Duodenal mucosa (tissue), 2 donors: ENCODE results near the gene TMEM158.
A peak's percentile ranks its signal among the peaks of the same experiment; 100 is the strongest.

Experiments used
- H3K27ac ChIP-seq: one replicate; pipeline ENCODE4 v1.7.0; 2013; ENCODE audit warnings: low read depth, low read length
- H3K27me3 ChIP-seq, 2 donors: one replicate each; pipeline ENCODE4 v1.7.0; 2013; ENCODE audit warnings: low read length in 2 of 2, control low read depth in 1 of 2; ENCODE audit not compliant: insufficient read depth in 2 of 2, control insufficient read depth in 1 of 2
- H3K36me3 ChIP-seq, 2 donors: one replicate each; pipeline ENCODE4 v1.7.0; 2013; ENCODE audit warnings: low read length in 2 of 2, control low read depth in 1 of 2; ENCODE audit not compliant: insufficient read depth in 2 of 2, control insufficient read depth in 1 of 2
- H3K4me1 ChIP-seq, 2 donors: one replicate each; pipeline ENCODE4 v1.7.0; 2013; ENCODE audit warnings: low read length in 2 of 2, control low read depth in 1 of 2; ENCODE audit not compliant: insufficient read depth in 2 of 2, control insufficient read depth in 1 of 2
- H3K4me3 ChIP-seq, 2 donors: one replicate each; pipeline ENCODE4 v1.7.0; 2013; ENCODE audit warnings: low read length in 2 of 2, low read depth in 1 of 2
- H3K9ac ChIP-seq, 2 donors: one replicate each; pipeline ENCODE4 v1.7.0; 2013; ENCODE audit warnings: low read length in 2 of 2, low read depth in 1 of 2
- H3K9me3 ChIP-seq, 2 donors: one replicate each; pipeline ENCODE4 v1.7.0; 2013; ENCODE audit warnings: low read length in 2 of 2, control low read depth in 1 of 2; ENCODE audit not compliant: control insufficient read depth in 1 of 2

TMEM158 gene

DNA sequence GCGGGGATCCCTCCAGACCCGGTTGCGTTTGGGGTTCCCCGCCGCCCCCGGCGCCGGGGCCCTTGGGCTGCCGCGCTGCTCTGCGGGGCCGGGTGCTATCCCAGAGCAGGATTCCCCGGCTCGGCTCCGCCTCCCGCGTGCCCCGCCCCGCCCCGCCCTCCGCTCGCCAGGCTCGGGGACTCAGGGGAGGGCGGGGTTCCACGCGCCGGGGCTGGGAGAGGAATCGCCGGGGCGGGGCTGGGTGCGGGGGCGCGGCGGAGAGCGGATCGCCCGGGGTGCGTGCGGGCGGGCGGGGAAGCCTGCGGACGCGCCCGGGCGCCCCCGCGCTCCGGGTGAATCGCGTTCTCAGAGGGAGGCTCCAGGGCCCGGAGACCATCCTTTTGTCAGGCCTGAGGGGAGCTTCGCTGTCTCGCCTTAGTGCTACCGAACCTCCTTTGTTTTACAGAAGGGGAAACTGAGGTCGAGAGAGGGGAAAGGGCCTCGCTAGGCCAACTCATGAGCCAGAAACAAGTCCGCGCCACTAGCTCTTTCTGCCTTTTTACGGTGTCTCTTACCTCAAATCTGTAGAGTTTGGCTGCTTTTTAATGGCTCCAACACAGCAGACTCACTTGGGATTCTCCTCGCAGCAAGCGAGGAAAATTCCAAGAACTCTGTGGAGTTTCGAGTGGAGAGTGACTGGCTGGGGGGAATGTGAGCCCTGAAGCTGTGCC, at the start of gene TMEM158:
TSS of gene TMEM158 (minus strand) at position 82 of the 710 bp plus-strand sequence. CDS start 260 bp downstream, outside the sequence.
- Histone ChIP-seq H3K27me3 (peaks cover 57 to 62% of the 10 kb centered on the region in 2 donors), H3K9ac (no peak within 1 kb of the TSS), H3K27ac (no peak within 1 kb of the TSS)

DNA sequence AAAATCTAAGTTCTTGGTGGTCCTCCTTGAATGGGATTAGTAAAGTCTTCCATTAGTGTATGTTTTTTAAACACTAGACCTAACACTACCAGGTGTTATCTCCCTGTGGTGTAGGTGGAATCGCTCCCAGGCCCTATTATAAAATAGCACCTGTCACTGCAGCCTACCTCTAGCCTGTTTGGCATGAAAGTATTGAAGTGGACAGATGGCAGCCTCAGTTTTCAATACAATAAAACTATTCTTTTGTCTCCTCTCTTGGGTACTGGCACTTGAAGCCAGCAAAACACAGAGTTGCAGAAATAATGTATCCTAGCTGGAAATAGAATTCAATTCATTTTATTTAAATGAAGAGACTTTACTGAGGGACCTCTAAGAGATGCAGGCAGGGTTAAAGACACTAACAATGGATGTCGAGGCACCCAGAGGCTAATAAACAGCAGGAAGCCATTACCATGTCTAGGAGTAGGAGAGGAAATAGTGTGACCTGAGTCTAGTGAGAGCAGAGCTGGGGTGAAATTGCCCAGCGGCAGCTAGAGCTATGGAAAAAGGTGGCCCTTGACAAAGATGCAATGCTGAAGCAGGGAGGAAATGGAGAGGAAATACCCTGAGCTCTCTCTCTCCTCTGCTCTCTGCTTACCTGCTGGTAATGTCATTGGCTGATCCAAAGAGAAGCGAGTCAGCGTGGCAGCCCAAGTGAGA, 49.1 kb upstream of the TMEM158 start:
- H3K27ac ChIP-seq, result no peak overlapping the region
- peaks cover 0 to 6% of the 10 kb centered on the region in 2 donors for H3K9me3 ChIP-seq
- no peaks in the 10 kb centered on the region for H3K36me3 ChIP-seq
- H3K9ac ChIP-seq, result no peak overlapping the region
- no peak overlapping the region for H3K4me3 ChIP-seq
- H3K4me1 ChIP-seq, result no peaks in the 10 kb centered on the region
- H3K27me3 ChIP-seq, result peaks cover 0 to 2% of the 10 kb centered on the region in 2 donors

More for the DNA sequence above, at the start of gene TMEM158:
- no peaks in the 10 kb centered on the region for H3K9me3 ChIP-seq
- peak within 1 kb of the TSS; percentile 55 to 60 for H3K4me3 ChIP-seq
- no peaks in the 10 kb centered on the region for H3K36me3 ChIP-seq
- H3K4me1 ChIP-seq, result peaks cover 0 to 6% of the 10 kb centered on the region in 2 donors

DNA sequence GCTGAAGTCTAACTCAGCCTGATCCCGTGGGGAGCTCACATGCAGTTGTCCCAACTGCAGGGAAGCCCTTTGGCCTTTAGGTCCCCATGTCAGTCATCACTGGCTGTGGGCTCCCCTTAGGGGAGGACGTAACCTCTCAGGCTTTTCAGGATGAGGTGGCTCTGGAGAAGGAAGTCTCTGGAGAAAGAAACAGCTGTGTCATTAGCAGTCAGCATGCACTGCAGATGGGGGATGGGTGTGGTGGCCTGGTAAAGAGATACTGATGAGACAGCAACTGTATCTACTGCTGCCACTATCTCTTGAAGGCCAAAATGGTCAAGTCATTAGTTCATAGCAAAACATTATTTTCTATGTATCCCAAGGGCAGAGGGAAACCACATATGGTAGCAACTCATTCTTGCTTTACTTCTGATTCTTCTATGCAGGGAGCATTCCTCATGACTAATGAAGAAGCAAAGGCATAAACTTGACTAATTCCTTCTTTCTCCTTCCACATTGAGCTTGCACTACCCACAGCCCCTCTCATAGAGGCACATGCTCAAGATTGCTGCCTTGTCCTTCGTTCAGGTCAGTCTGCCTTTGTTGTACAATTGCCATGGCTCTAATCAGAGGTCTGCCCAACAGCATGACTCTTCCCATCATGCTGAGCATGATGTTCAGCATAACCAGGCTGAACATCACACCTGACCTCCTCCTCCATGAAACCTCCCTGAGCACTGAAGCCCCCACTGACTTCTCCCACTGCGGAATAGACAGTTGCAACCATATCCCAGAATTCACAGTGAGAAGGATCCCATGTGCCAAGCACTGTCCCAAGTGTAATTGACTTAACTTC, 47.8 kb upstream of the TMEM158 start:
- Histone ChIP-seq H3K4me3 (no peak overlapping the region), H3K4me1 (no peaks in the 10 kb centered on the region), H3K36me3 (no peaks in the 10 kb centered on the region), H3K27ac (no peak overlapping the region), H3K9me3 (peaks cover 0 to 6% of the 10 kb centered on the region in 2 donors), H3K9ac (no peak overlapping the region), H3K27me3 (peaks cover 0 to 2% of the 10 kb centered on the region in 2 donors)

DNA sequence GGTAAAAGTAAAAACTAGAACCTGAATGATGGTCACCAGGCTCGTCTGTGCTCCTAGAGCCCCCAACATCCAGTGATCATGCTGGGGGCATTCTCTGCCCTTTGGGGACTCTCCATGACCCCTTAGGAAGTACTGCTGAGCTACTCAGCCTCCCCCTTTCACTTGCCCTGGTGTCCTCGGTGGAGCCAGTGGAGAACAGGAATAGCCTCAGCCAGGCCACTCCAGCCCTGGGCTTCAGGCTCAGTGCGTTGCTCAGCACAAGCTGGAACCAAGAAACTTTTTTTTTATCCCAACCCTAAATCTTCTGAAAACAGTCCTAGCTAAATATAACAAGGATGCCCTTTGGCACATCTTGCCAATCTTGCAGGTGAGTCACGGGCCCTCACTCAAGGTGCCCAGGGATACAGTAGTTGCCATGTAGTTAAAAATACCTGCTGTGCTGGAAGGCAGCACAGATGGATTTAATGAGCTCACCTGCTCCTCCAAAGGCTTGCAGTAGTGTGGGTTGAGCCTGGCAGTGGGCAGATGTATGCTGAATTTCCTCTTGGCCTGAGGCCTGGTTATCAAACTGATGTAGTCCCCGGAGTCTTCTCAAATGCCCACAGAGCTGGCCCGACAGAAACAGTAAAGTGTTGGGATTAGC, 46.9 kb upstream of the TMEM158 start:
- Histone ChIP-seq H3K36me3 (no peaks in the 10 kb centered on the region), H3K9me3 (peaks cover 0 to 5% of the 10 kb centered on the region in 2 donors), H3K4me3 (no peak overlapping the region), H3K27me3 (peaks cover 0 to 2% of the 10 kb centered on the region in 2 donors), H3K4me1 (no peaks in the 10 kb centered on the region), H3K27ac (no peak overlapping the region), H3K9ac (no peak overlapping the region)

DNA sequence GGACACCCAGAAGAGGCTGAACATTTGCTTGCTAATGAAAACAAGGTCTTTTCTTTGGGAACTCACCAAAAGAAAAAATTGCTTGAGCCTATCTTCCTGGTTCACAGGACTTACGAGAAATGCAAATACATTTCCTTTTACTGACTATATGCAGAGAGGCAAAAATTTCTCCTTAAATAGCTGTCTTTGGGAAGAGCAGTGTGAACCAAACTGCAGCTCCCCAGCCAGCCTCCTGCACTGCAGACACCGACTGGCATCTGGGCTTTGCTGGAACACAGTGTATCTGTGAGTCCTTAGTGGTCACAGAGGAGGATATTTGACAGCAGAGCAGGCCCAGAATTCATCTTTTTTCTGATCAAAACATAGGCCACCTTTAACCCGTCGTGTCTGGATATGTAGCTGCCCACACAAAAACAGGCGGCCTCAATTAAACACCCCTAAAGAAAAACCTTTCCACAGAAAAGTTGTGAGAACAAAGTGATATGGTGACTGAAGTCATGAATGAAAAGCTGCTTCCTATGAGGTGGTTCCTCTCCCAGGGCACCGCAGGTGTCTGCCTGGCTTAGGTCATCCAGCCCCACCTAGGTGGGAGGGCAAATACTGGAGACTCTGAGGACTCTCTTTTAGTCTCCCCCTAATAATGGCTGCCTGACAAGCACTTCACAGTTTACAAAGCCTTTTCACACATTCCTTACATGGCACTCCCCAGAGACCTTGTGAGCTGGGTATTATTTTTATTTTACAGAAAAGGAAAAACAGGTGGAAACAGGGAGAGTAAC, 46.1 kb upstream of the TMEM158 start:
- no peak overlapping the region for H3K9ac ChIP-seq
- H3K27me3 ChIP-seq, result peaks cover 0 to 2% of the 10 kb centered on the region in 2 donors
- no peak overlapping the region for H3K27ac ChIP-seq
- H3K9me3 ChIP-seq, result no peaks in the 10 kb centered on the region
- H3K4me3 ChIP-seq, result no peak overlapping the region
- H3K36me3 ChIP-seq, result no peaks in the 10 kb centered on the region
- no peaks in the 10 kb centered on the region for H3K4me1 ChIP-seq

DNA sequence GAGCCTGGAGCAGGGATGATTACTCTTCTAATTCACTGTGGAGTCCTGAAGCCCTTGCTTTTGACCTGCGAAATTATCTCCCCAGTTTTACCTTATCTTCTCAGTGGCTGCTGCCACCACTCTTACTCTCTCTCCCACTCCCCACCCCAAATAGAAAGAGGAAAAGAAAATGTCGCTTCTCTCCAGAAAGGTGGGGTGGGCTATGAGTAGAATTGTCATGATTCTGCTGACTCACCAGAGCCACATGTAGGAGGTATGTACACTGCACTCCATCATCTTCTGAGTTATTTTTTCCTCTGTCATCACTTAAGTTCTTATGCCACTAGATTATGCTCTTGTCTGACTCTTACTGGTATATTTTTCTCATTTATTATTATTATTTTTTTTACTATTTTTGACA, 43.9 kb upstream of the TMEM158 start:
- Histone ChIP-seq H3K4me1 (no peaks in the 10 kb centered on the region), H3K9ac (no peak overlapping the region), H3K27ac (no peak overlapping the region), H3K36me3 (no peaks in the 10 kb centered on the region), H3K4me3 (no peak overlapping the region), H3K27me3 (peaks cover 0 to 2% of the 10 kb centered on the region in 2 donors), H3K9me3 (no peaks in the 10 kb centered on the region)

DNA sequence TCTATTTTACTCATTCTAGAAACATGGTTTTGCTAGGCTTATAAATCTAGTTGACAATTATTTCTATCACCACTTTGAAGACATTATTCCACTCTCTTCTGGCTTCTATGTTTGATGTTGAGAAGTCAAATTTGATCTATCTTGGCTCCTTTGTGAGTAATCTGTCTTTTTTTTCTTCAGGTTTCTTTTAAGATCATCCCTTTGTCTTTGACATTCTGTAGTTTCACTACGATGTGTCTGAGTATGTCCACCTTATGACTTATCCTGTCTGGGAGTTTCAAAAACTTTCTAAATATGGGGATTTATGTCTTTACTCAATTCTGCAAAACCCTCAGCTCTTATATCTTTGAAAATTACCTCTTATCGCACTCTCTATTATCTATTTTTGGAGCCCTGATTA, 41.0 kb upstream of the TMEM158 start:
- no peaks in the 10 kb centered on the region for H3K36me3 ChIP-seq
- H3K9ac ChIP-seq, result no peak overlapping the region
- no peaks in the 10 kb centered on the region for H3K27me3 ChIP-seq
- H3K9me3 ChIP-seq, result no peaks in the 10 kb centered on the region
- no peaks in the 10 kb centered on the region for H3K4me1 ChIP-seq
- H3K4me3 ChIP-seq, result no peak overlapping the region
- H3K27ac ChIP-seq, result no peak overlapping the region

DNA sequence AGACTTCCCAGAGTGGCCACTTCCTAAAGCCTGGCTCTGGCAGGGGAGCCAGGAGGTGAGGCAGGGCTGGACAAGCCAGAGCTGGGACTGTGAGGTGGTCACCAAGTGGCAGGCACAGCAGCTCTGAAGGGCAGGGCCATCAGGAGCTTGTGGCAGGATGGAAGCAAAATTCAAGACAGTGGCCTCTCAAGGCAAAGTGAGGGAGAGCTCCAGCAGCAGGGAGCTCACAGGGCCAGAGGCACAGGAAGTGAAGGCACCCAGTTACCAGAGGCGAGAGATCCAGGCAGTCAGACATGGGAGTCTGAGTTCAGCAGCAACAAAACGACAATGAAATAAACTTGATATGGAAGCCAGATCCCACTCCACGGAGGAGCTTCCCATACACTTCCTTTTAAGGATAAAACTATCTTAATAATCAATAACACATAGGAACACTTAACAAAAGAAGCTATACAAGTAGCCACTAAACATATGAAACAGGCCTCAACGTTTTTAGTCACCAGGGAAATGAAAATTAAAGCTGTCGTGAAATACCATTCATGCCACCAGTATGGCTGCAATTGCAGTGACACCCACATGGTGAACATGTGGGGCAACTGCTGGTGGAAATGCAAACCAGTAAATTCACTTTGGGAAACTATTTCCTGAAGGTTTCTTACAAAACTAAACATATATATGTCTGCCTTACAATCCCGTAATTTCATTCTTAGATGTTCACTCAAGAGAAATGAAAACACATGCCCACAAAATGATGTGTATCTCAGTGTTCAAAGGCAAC, 35.4 kb upstream of the TMEM158 start:
- Histone ChIP-seq H3K4me1 (no peaks in the 10 kb centered on the region), H3K27me3 (no peaks in the 10 kb centered on the region), H3K9me3 (no peaks in the 10 kb centered on the region), H3K9ac (no peak overlapping the region), H3K27ac (no peak overlapping the region), H3K4me3 (no peak overlapping the region), H3K36me3 (no peaks in the 10 kb centered on the region)

DNA sequence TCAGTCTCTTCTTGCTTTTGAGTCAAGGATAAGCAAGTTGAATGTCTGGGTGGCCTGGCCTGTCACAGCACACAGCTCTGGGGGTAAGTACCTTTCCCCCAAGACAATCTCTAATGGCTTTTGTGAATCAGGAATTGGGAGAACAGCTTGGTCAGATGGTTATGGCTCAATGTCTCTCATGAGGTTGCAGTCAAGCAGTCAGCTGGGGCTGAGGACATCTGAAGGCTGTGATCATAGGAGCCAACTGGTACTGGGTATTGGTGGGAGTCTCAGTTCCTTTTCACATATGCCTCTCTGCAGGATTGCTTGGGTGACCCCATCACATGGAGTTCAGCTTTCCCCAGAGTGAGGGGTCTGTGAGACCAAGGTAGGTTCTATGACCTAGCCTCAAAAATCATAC, 33.0 kb upstream of the TMEM158 start:
- no peaks in the 10 kb centered on the region for H3K27me3 ChIP-seq
- H3K9me3 ChIP-seq, result no peaks in the 10 kb centered on the region
- H3K36me3 ChIP-seq, result no peaks in the 10 kb centered on the region
- no peaks in the 10 kb centered on the region for H3K4me1 ChIP-seq
- H3K4me3 ChIP-seq, result no peak overlapping the region
- no peak overlapping the region for H3K27ac ChIP-seq
- H3K9ac ChIP-seq, result no peak overlapping the region
